Endodermal cell (in vitro differentiated cells): ENCODE results near the gene SLC9A3. TPM values are rescaled to one million over a fixed set of nuclear protein-coding genes. Genes with fewer than 3 reads are reported as not detected.

Experiments used
- DNase-seq: peaks from one replicate; pipeline ENCODE4 v3.0.0-alpha.2; 2017
- H3K27ac ChIP-seq: 2 replicates; pipeline ENCODE4 v1.5.1; 2013; ENCODE audit warnings: mild to moderate bottlenecking, low read depth, low read length, moderate library complexity
- H3K27me3 ChIP-seq: 2 replicates; pipeline ENCODE4 v1.6.1; 2013; ENCODE audit warnings: mild to moderate bottlenecking, low read length, moderate library complexity; ENCODE audit not compliant: insufficient read depth, control insufficient read depth, poor library complexity, severe bottlenecking
- H3K36me3 ChIP-seq: 2 replicates; pipeline ENCODE4 v1.7.0; 2013; ENCODE audit warnings: mild to moderate bottlenecking, low read length, moderate library complexity; ENCODE audit not compliant: control insufficient read depth, insufficient read depth
- H3K4me1 ChIP-seq: one replicate; pipeline ENCODE4 v1.7.0; 2013; ENCODE audit warnings: low read length; ENCODE audit not compliant: control insufficient read depth, insufficient read depth
- H3K4me3 ChIP-seq: 2 replicates; pipeline ENCODE4 v1.5.1; 2013; ENCODE audit warnings: mild to moderate bottlenecking, low read length, moderate library complexity
- H3K9ac ChIP-seq: 2 replicates; pipeline ENCODE4 v1.6.1; 2013; ENCODE audit warnings: mild to moderate bottlenecking, low read length, moderate library complexity; ENCODE audit not compliant: poor library complexity, severe bottlenecking; ENCODE audit errors: extremely low read depth
- H3K9me3 ChIP-seq: 2 replicates; pipeline ENCODE4 v1.6.1; 2013; ENCODE audit warnings: mild to moderate bottlenecking, low read length, moderate library complexity; ENCODE audit not compliant: control insufficient read depth
- H3K27ac Mint-ChIP-seq: 2 replicates; pipeline ENCODE4 v1.8.0; 2020; ENCODE audit warnings: mixed read lengths
- H3K27me3 Mint-ChIP-seq: 2 replicates; pipeline ENCODE4 v1.8.0; 2021; ENCODE audit warnings: mild to moderate bottlenecking, mixed read lengths; ENCODE audit not compliant: insufficient read depth
- H3K36me3 Mint-ChIP-seq: 2 replicates; pipeline ENCODE4 v1.8.0; 2020; ENCODE audit warnings: low read depth, mixed read lengths
- H3K4me1 Mint-ChIP-seq: 2 replicates; pipeline ENCODE4 v1.8.0; 2020; ENCODE audit warnings: mixed read lengths
- H3K4me3 Mint-ChIP-seq: 2 replicates; pipeline ENCODE4 v1.8.0; 2020; ENCODE audit warnings: mild to moderate bottlenecking, moderate library complexity, mixed read lengths
- H3K9me3 Mint-ChIP-seq: 2 replicates; pipeline ENCODE4 v1.8.0; 2020; ENCODE audit warnings: mild to moderate bottlenecking, mixed read lengths
- CTCF ChIP-seq: fragments of 200-600 bp; sonication (generic); conservative IDR thresholded peaks from 2 replicates; pipeline ENCODE4 v1.5.0; 2021; ENCODE audit warnings: antibody characterized with exemption, mild to moderate bottlenecking
- WGBS, 2 experiments: methylation state at CpG; one replicate each; pipeline versions ENCODE4 v1.1.5 to v1.1.7; 2013; ENCODE audit warnings: missing lambda C conversion rate in 2 of 2, mixed read lengths in 1 of 2; ENCODE audit not compliant: insufficient coverage in 1 of 2, insufficient read length in 1 of 2; 5-methylcytosine and 5-hydroxymethylcytosine counted together
- total RNA-seq, 2 donors: library from RNA; stranded (reverse); fragmentation: NEBNext Ultra II Directional in 1 of 2; extraction: Animal tissue kit (Norgen Biotek cat#: 25700) in 1 of 2; gene quantifications; 2 replicates in 1 of 2; 3 replicates in 1 of 2; pipeline ENCODE4 v1.2.1, GENCODE V29; 2021

Gene SLC9A3
- total RNA-seq, 2 donors from 2014 or later, result 1.3 to 1.5 TPM

- Histone ChIP-seq H3K4me3 (no peak overlapping the region), H3K9ac (no peak overlapping the region), H3K27me3 (no peaks in the 10 kb centered on the region), H3K27ac (no peak overlapping the region), H3K36me3 (no peaks in the 10 kb centered on the region), H3K4me1 (no peaks in the 10 kb centered on the region), H3K9me3 (no peaks in the 10 kb centered on the region)
- no peak overlapping the region for H3K27ac Mint-ChIP-seq
- H3K4me3 Mint-ChIP-seq, result no peak overlapping the region
- TF ChIP-seq CTCF, result no peak
- 96% methylated on average over 5 to 10 of the region's 11 CpGs for WGBS, 2 experiments
- H3K36me3 Mint-ChIP-seq, result no peaks in the 10 kb centered on the region
- peaks cover 2% of the 10 kb centered on the region for H3K4me1 Mint-ChIP-seq
- DNase-seq, result no peak
- H3K27me3 Mint-ChIP-seq, result peaks cover 2% of the 10 kb centered on the region
- no peaks in the 10 kb centered on the region for H3K9me3 Mint-ChIP-seq
Observed at GRCh38 chr5:428219-428618, 96.0 kb downstream of the SLC9A3 start.

GRCh38 chr5:427415-428087 is 96.7 kb downstream of the SLC9A3 start:
- Histone ChIP-seq H3K27me3 (no peaks in the 10 kb centered on the region), H3K27ac (no peak overlapping the region), H3K4me3 (no peak overlapping the region), H3K9me3 (no peaks in the 10 kb centered on the region), H3K4me1 (no peaks in the 10 kb centered on the region), H3K36me3 (no peaks in the 10 kb centered on the region), H3K9ac (no peak overlapping the region)
- Mint-ChIP-seq H3K27ac (no peak overlapping the region), H3K4me3 (no peak overlapping the region), H3K27me3 (peaks cover 2% of the 10 kb centered on the region), H3K4me1 (peaks cover 2% of the 10 kb centered on the region), H3K9me3 (no peaks in the 10 kb centered on the region), H3K36me3 (no peaks in the 10 kb centered on the region)
- no peak for DNase-seq
- 92 to 94% methylated on average over 24 to 39 of the region's 39 CpGs for WGBS, 2 experiments
- no peak for TF ChIP-seq CTCF

GRCh38 chr5:426392-426976 is 97.8 kb downstream of the SLC9A3 start:
- 89 to 91% methylated on average over 3 of the region's 3 CpGs for WGBS, 2 experiments
- no peak for TF ChIP-seq CTCF
- H3K4me1 ChIP-seq, result no peaks in the 10 kb centered on the region
- H3K9ac ChIP-seq, result no peak overlapping the region
- H3K4me3 ChIP-seq, result no peak overlapping the region
- no peak overlapping the region for H3K27ac ChIP-seq
- H3K9me3 Mint-ChIP-seq, result no peaks in the 10 kb centered on the region
- no peak for DNase-seq
- H3K36me3 ChIP-seq, result no peaks in the 10 kb centered on the region
- H3K27ac Mint-ChIP-seq, result no peak overlapping the region
- no peak overlapping the region for H3K4me3 Mint-ChIP-seq
- no peaks in the 10 kb centered on the region for H3K36me3 Mint-ChIP-seq
- peaks cover 2% of the 10 kb centered on the region for H3K27me3 Mint-ChIP-seq
- no peaks in the 10 kb centered on the region for H3K9me3 ChIP-seq
- no peaks in the 10 kb centered on the region for H3K27me3 ChIP-seq
- no peaks in the 10 kb centered on the region for H3K4me1 Mint-ChIP-seq
